ENCODE measurements around the gene SIX3. TPM values are rescaled to one million over a fixed set of nuclear protein-coding genes. Genes with fewer than 3 reads are reported as not detected.

Gene SIX3
- total and polyA plus RNA-seq, 2 donors (not counting 3 experiments of a cell fraction or from before 2014, with no cell fraction given): not detected

GRCh38 chr2:44902217-44903137 lies 39.0 kb upstream of the SIX3 start:
- Histone ChIP-seq H2AFZ (ENCODE audit: low read depth, low read length) (no peak overlapping the region), H3K27me3 (ENCODE audit: control insufficient read depth in 2 of 2, insufficient read depth in 2 of 2, low read length in 2 of 2) (peaks cover 12 to 13% of the 10 kb centered on the region in 2 experiments), H3K9me3 (replicated peaks; ENCODE audit: control insufficient read depth, insufficient read depth, low read length) (no peaks in the 10 kb centered on the region), H3K9me1 (replicated peaks; ENCODE audit: control insufficient read depth, extremely low read depth, insufficient read depth, low read length) (no peaks in the 10 kb centered on the region), H3K27ac (ENCODE audit: insufficient read depth, low read depth, low read length) (no peak overlapping the region), H3K4me1 (ENCODE audit: control insufficient read depth, extremely low read depth, insufficient read depth, low read length) (no peaks in the 10 kb centered on the region), H3K4me3 (replicated peaks in 1 of 3; ENCODE audit: insufficient read depth in 1 of 3, low read depth in 1 of 3, low read length in 3 of 3) (no peak overlapping the region), H3K9ac (replicated peaks; ENCODE audit: extremely low read depth, insufficient read depth, low read length) (no peak overlapping the region), H4K20me1 (replicated peaks; ENCODE audit: control insufficient read depth, extremely low read depth, insufficient read depth, low read length) (no peaks in the 10 kb centered on the region), H3K79me2 (ENCODE audit: control insufficient read depth, insufficient read depth, low read length) (no peaks in the 10 kb centered on the region), H3K4me2 (ENCODE audit: insufficient read depth, low read length) (no peak overlapping the region), H3K36me3 (ENCODE audit: control insufficient read depth in 2 of 2, extremely low read depth in 1 of 2, insufficient read depth in 2 of 2, low read length in 2 of 2) (no peaks in the 10 kb centered on the region)
- dilution Hi-C loops (cut with MboI; ENCODE audit: extremely low pct_ligation_motif_present, low sequenced_read_pairs): no loop called here
- POLR2A ChIA-PET: no interaction called here
- DNase-seq (ENCODE audit: low read depth, low spot score) (no peak), FAIRE-seq (no peak)
- CTCF ChIA-PET: interaction anchor here (1.5 kb wide), 1 partner anchor 7 kb away, joined by 3 read pairs; no protein-coding TSS in a partner anchor
- intact Hi-C loops (cut with micrococcal nuclease): no loop called here
- no TSS peak for BruUV-seq (replicated peaks)
- TF ChIP-seq POLR2A (IDR thresholded peaks at IDR 0.05; ENCODE audit: low read depth, low read length): no peak
- TF ChIP-seq POLR2AphosphoS5 (IDR thresholded peaks at IDR 0.05; ENCODE audit: insufficient read depth, low read depth, low read length): no peak
- no peak for TF ChIP-seq GATA2 (IDR thresholded peaks at IDR 0.05; ENCODE audit: insufficient read depth, insufficient read length, low read depth, low read length)
- no peak for TF ChIP-seq CTCF (IDR thresholded peaks at IDR 0.05; ENCODE audit: extremely low read depth in 1 of 2, insufficient read depth in 1 of 2, low read depth in 1 of 2, low read length in 2 of 2)
- no peak for TF ChIP-seq MYC (IDR thresholded peaks at IDR 0.05; ENCODE audit: low read depth, low read length)
